ENCODE measurements around the gene FNBP1L.
"Not testable (repeated sequence)": the region's sequence is repeated elsewhere in the genome, so short reads cannot be mapped to it uniquely, and the experiment has no call there.

The FNBP1L gene

GRCh38 chr1:93549131-93549530, 101.2 kb downstream of the FNBP1L start:
- Histone ChIP-seq H3K4me2 (ENCODE audit: low read length, poor library complexity, severe bottlenecking) (no peak overlapping the region), H3K9ac (ENCODE audit: low read length) (no peak overlapping the region), H2BK5ac (ENCODE audit: low read depth, low read length, poor library complexity, severe bottlenecking) (no peak overlapping the region), H2BK120ac (ENCODE audit: low read depth, low read length) (no peak overlapping the region), H4K8ac (ENCODE audit: low read length) (no peak overlapping the region), H3K14ac (ENCODE audit: low read length in 2 of 2) (no peak overlapping the region), H3K4ac (ENCODE audit: low read depth in 1 of 2, low read length in 2 of 2) (no peak overlapping the region), H3K4me3 (ENCODE audit: insufficient read depth in 1 of 2, low read depth in 1 of 2, low read length in 2 of 2) (no peak overlapping the region), H2AK5ac (ENCODE audit: low read length, severe bottlenecking) (no peak overlapping the region), H3K9me3 (ENCODE audit: control insufficient read depth, low read length) (no peaks in the 10 kb centered on the region), H2BK15ac (ENCODE audit: low read depth, poor library complexity, severe bottlenecking) (no peak overlapping the region), H2BK12ac (ENCODE audit: low read length in 2 of 2) (no peak overlapping the region), H3K4me1 (ENCODE audit: control insufficient read depth, insufficient read depth, low read depth, low read length) (peaks cover 5% of the 10 kb centered on the region), H4K91ac (ENCODE audit: low read length) (no peak overlapping the region), H3K36me3 (ENCODE audit: control insufficient read depth in 1 of 2, insufficient read depth in 2 of 2, low read depth in 1 of 2, low read length in 2 of 2) (peaks cover 3 to 20% of the 10 kb centered on the region in 2 experiments), H3K27me3 (ENCODE audit: control insufficient read depth in 1 of 2, insufficient read depth in 1 of 2, low read length in 2 of 2) (no peaks in the 10 kb centered on the region), H3K27ac (ENCODE audit: low read length, poor library complexity, severe bottlenecking) (no peak overlapping the region), H3K23ac (ENCODE audit: low read length in 2 of 2) (no peak overlapping the region), H3K79me1 (replicated peaks; ENCODE audit: low read length, poor library complexity, severe bottlenecking) (peaks cover 3% of the 10 kb centered on the region), H3K18ac (ENCODE audit: low read depth in 1 of 2, low read length in 2 of 2) (no peak overlapping the region), H2AFZ (ENCODE audit: low read depth, low read length) (no peak overlapping the region)
- DNase-seq = no peak
- WGBS = 96% methylated on average over 1 of the region's 1 CpG

GRCh38 chr1:93549811-93550210, 101.9 kb downstream of the FNBP1L start:
- H3K27me3 ChIP-seq (ENCODE audit: control insufficient read depth in 1 of 2, insufficient read depth in 1 of 2, low read length in 2 of 2) = no peaks in the 10 kb centered on the region
- no peak overlapping the region for H2BK15ac ChIP-seq (ENCODE audit: low read depth, poor library complexity, severe bottlenecking)
- H2BK5ac ChIP-seq (ENCODE audit: low read depth, low read length, poor library complexity, severe bottlenecking) = no peak overlapping the region
- no peaks in the 10 kb centered on the region for H3K9me3 ChIP-seq (ENCODE audit: control insufficient read depth, low read length)
- H3K79me1 ChIP-seq (replicated peaks; ENCODE audit: low read length, poor library complexity, severe bottlenecking) = peaks cover 3% of the 10 kb centered on the region
- H3K18ac ChIP-seq (ENCODE audit: low read depth in 1 of 2, low read length in 2 of 2) = no peak overlapping the region
- no peak overlapping the region for H3K4me3 ChIP-seq (ENCODE audit: insufficient read depth in 1 of 2, low read depth in 1 of 2, low read length in 2 of 2)
- H3K27ac ChIP-seq (ENCODE audit: low read length, poor library complexity, severe bottlenecking) = no peak overlapping the region
- H2AFZ ChIP-seq (ENCODE audit: low read depth, low read length) = no peak overlapping the region
- no peak overlapping the region for H2BK120ac ChIP-seq (ENCODE audit: low read depth, low read length)
- H4K91ac ChIP-seq (ENCODE audit: low read length) = no peak overlapping the region
- H4K8ac ChIP-seq (ENCODE audit: low read length) = no peak overlapping the region
- H2AK5ac ChIP-seq (ENCODE audit: low read length, severe bottlenecking) = no peak overlapping the region
- H2BK12ac ChIP-seq (ENCODE audit: low read length in 2 of 2) = no peak overlapping the region
- WGBS = no CpG with 5 or more reads among the region's 4 CpGs
- no peak for DNase-seq
- H3K4ac ChIP-seq (ENCODE audit: low read depth in 1 of 2, low read length in 2 of 2) = no peak overlapping the region
- no peak overlapping the region for H3K4me2 ChIP-seq (ENCODE audit: low read length, poor library complexity, severe bottlenecking)
- H3K9ac ChIP-seq (ENCODE audit: low read length) = no peak overlapping the region
- no peak overlapping the region for H3K23ac ChIP-seq (ENCODE audit: low read length in 2 of 2)
- H3K36me3 ChIP-seq (ENCODE audit: control insufficient read depth in 1 of 2, insufficient read depth in 2 of 2, low read depth in 1 of 2, low read length in 2 of 2) = peaks cover 3 to 20% of the 10 kb centered on the region in 2 experiments
- H3K4me1 ChIP-seq (ENCODE audit: control insufficient read depth, insufficient read depth, low read depth, low read length) = peaks cover 5% of the 10 kb centered on the region
- H3K14ac ChIP-seq (ENCODE audit: low read length in 2 of 2) = no peak overlapping the region

GRCh38 chr1:93552741-93553455, 105.0 kb downstream of the FNBP1L start:
- H3K23ac ChIP-seq (ENCODE audit: low read length in 2 of 2) = no peak overlapping the region
- H3K9me3 ChIP-seq (ENCODE audit: control insufficient read depth, low read length) = no peaks in the 10 kb centered on the region
- H3K36me3 ChIP-seq (ENCODE audit: control insufficient read depth in 1 of 2, insufficient read depth in 2 of 2, low read depth in 1 of 2, low read length in 2 of 2) = peaks cover 3 to 20% of the 10 kb centered on the region in 2 experiments
- no peak overlapping the region for H2AK5ac ChIP-seq (ENCODE audit: low read length, severe bottlenecking)
- H2BK12ac ChIP-seq (ENCODE audit: low read length in 2 of 2) = peak overlapping the region in 1 of 2 experiments; percentile 72
- peak; percentile 77 for DNase-seq
- H4K91ac ChIP-seq (ENCODE audit: low read length) = peak overlapping the region; percentile 11
- no peak overlapping the region for H3K9ac ChIP-seq (ENCODE audit: low read length)
- no peak overlapping the region for H2AFZ ChIP-seq (ENCODE audit: low read depth, low read length)
- H3K4ac ChIP-seq (ENCODE audit: low read depth in 1 of 2, low read length in 2 of 2) = peak overlapping the region in 1 of 2 experiments; percentile 79
- H2BK5ac ChIP-seq (ENCODE audit: low read depth, low read length, poor library complexity, severe bottlenecking) = no peak overlapping the region
- H3K27me3 ChIP-seq (ENCODE audit: control insufficient read depth in 1 of 2, insufficient read depth in 1 of 2, low read length in 2 of 2) = no peaks in the 10 kb centered on the region
- 34% methylated on average over 8 of the region's 9 CpGs for WGBS
- no peak overlapping the region for H3K14ac ChIP-seq (ENCODE audit: low read length in 2 of 2)
- no peak overlapping the region for H2BK15ac ChIP-seq (ENCODE audit: low read depth, poor library complexity, severe bottlenecking)
- peak overlapping the region in 1 of 2 experiments; percentile 84 for H3K18ac ChIP-seq (ENCODE audit: low read depth in 1 of 2, low read length in 2 of 2)
- H3K4me3 ChIP-seq (ENCODE audit: insufficient read depth in 1 of 2, low read depth in 1 of 2, low read length in 2 of 2) = no peak overlapping the region
- no peak overlapping the region for H4K8ac ChIP-seq (ENCODE audit: low read length)
- H3K4me1 ChIP-seq (ENCODE audit: control insufficient read depth, insufficient read depth, low read depth, low read length) = peaks cover 5% of the 10 kb centered on the region
- H3K4me2 ChIP-seq (ENCODE audit: low read length, poor library complexity, severe bottlenecking) = peak overlapping the region; percentile 54
- H2BK120ac ChIP-seq (ENCODE audit: low read depth, low read length) = no peak overlapping the region
- H3K27ac ChIP-seq (ENCODE audit: low read length, poor library complexity, severe bottlenecking) = peak overlapping the region; percentile 57
- peaks cover 3% of the 10 kb centered on the region for H3K79me1 ChIP-seq (replicated peaks; ENCODE audit: low read length, poor library complexity, severe bottlenecking)

GRCh38 chr1:93553886-93554490, 106.1 kb downstream of the FNBP1L start:
- not testable (repeated sequence) for H3K9me3 ChIP-seq (ENCODE audit: control insufficient read depth, low read length); H2AFZ ChIP-seq (ENCODE audit: low read depth, low read length); H3K4me1 ChIP-seq (ENCODE audit: control insufficient read depth, insufficient read depth, low read depth, low read length); H3K4me2 ChIP-seq (ENCODE audit: low read length, poor library complexity, severe bottlenecking); H2BK5ac ChIP-seq (ENCODE audit: low read depth, low read length, poor library complexity, severe bottlenecking); H3K14ac ChIP-seq (ENCODE audit: low read length in 2 of 2); H3K18ac ChIP-seq (ENCODE audit: low read depth in 1 of 2, low read length in 2 of 2); H3K4me3 ChIP-seq (ENCODE audit: insufficient read depth in 1 of 2, low read depth in 1 of 2, low read length in 2 of 2); H3K27ac ChIP-seq (ENCODE audit: low read length, poor library complexity, severe bottlenecking); H3K9ac ChIP-seq (ENCODE audit: low read length); H2BK15ac ChIP-seq (ENCODE audit: low read depth, poor library complexity, severe bottlenecking); H3K79me1 ChIP-seq (replicated peaks; ENCODE audit: low read length, poor library complexity, severe bottlenecking); H2BK120ac ChIP-seq (ENCODE audit: low read depth, low read length); H4K91ac ChIP-seq (ENCODE audit: low read length); H2BK12ac ChIP-seq (ENCODE audit: low read length in 2 of 2); H2AK5ac ChIP-seq (ENCODE audit: low read length, severe bottlenecking); H3K4ac ChIP-seq (ENCODE audit: low read depth in 1 of 2, low read length in 2 of 2); H3K27me3 ChIP-seq (ENCODE audit: control insufficient read depth in 1 of 2, insufficient read depth in 1 of 2, low read length in 2 of 2); H4K8ac ChIP-seq (ENCODE audit: low read length); H3K23ac ChIP-seq (ENCODE audit: low read length in 2 of 2)
- DNase-seq = peak; percentile 81
- peaks cover 0 to 23% of the 10 kb centered on the region in 2 experiments for H3K36me3 ChIP-seq (ENCODE audit: control insufficient read depth in 1 of 2, insufficient read depth in 2 of 2, low read depth in 1 of 2, low read length in 2 of 2)
- 14% methylated on average over 1 of the region's 4 CpGs for WGBS
